Stomach smooth muscle (tissue), 2 donors: ENCODE data around the gene STXBP2.

Source experiments
- H3K27ac ChIP-seq: one replicate; pipeline ENCODE4 v1.7.0; 2013; ENCODE audit warnings: mild to moderate bottlenecking, low read length, inconsistent platforms
- H3K27me3 ChIP-seq, 2 donors: one replicate each; pipeline ENCODE4 v1.7.0; 2013; ENCODE audit warnings: low read length in 2 of 2; ENCODE audit not compliant: insufficient read depth in 2 of 2, control insufficient read depth in 1 of 2
- H3K36me3 ChIP-seq, 2 donors: one replicate each; pipeline ENCODE4 v1.7.0; 2013; ENCODE audit warnings: low read length in 2 of 2; ENCODE audit not compliant: control insufficient read depth in 2 of 2, insufficient read depth in 2 of 2
- H3K4me1 ChIP-seq: one replicate; pipeline ENCODE4 v1.7.0; 2013; ENCODE audit warnings: low read length; ENCODE audit not compliant: control insufficient read depth, insufficient read depth
- H3K4me3 ChIP-seq, 2 donors: one replicate each; pipeline ENCODE4 v1.7.0; 2013; ENCODE audit warnings: low read length in 2 of 2
- H3K9ac ChIP-seq, 2 donors: one replicate each; pipeline ENCODE4 v1.7.0; 2013; ENCODE audit warnings: low read length in 2 of 2, mild to moderate bottlenecking in 1 of 2
- H3K9me3 ChIP-seq, 2 donors: one replicate each; pipeline ENCODE4 v1.7.0; 2013; ENCODE audit warnings: low read length in 2 of 2; ENCODE audit not compliant: control insufficient read depth in 2 of 2
- donor health status: healthy.
- donor health status: Pancreatic carcinoma.

Gene STXBP2

DNA sequence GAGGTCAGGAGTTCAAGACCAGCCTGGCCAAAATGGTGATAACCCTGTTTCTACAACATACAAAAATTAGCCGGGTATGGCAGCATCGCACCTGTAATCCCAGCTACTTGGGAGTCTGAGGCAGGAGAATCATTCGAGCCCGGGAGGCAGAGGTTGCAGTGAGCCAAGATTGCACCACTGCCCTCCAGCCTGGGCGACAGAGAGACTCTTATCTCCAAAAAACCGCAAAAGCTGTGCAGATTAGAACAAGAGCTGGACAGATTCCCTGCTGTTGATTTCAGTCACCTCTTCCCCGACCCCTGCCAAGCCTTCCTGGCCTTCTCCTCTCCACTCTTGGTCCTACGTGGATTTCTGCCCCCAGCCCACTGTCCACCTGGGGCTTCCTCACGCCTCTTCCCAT lies 33.0 kb upstream of the STXBP2 start:
- Histone ChIP-seq H3K27me3 (peaks cover 5 to 11% of the 10 kb centered on the region in 2 donors), H3K9ac (no peak overlapping the region), H3K9me3 (no peaks in the 10 kb centered on the region), H3K4me3 (no peak overlapping the region), H3K36me3 (no peaks in the 10 kb centered on the region), H3K27ac (no peak overlapping the region), H3K4me1 (no peaks in the 10 kb centered on the region)

DNA sequence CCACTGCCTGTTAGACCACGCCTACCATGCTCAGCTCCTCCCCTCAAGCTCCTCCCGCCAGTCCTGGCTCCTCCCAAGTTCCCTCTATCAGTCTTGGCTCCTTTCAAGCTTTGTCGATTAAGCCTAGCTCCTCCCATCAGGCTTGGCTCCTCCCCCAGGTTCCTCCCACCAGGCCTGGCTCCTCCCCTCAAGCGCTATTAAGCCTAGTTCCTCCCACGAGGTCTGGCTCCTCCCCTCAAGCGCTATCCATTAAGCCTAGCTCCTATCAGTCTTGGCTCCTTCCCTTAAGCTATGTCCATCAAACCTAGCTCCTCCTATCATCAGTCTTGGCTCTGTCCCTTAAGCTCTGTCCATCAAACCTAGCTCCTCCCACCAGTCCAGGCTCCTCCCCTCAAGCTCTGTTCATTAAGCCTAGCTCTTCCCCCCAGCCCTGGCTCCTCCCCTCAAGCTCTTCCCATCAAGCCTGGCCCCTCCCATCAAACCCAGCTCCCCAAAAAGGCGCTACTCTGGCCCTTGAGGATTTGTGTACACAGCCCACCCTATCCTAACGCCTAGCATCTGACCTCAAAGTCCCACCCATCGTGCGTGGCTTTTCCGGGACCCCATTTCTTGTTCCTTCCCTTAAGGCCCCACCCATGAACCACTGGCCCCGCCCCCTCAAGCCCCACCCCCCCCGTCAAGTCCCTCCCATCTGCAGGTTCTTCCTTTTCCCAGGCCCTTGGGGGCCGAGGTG lies 31.3 kb upstream of the STXBP2 start:
- Histone ChIP-seq H3K9ac (no peak overlapping the region), H3K27me3 (peaks cover 5 to 11% of the 10 kb centered on the region in 2 donors), H3K36me3 (no peaks in the 10 kb centered on the region), H3K4me3 (no peak overlapping the region), H3K4me1 (no peaks in the 10 kb centered on the region), H3K9me3 (no peaks in the 10 kb centered on the region), H3K27ac (no peak overlapping the region)

DNA sequence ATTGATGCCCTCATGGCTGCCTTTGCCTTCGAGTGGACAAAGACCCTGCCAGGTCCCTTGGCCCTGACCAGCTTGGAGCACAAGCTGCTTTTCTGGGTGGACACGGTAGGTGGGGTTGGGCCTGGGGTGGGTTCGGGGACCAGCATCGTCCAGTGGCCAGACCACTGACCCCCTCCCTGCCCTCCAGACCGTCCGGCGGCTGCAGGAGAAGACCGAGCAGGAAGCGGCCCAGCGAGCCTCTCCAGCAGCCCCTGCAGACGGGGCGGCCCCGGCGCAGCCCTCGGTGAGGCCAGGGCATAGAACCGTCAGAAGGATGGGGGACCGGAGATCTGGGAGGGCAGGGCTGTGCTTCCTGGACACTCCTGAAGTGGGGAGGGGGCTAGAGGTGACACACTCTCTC lies 30.6 kb upstream of the STXBP2 start:
- Histone ChIP-seq H3K4me3 (no peak overlapping the region), H3K27ac (no peak overlapping the region), H3K9ac (no peak overlapping the region), H3K4me1 (no peaks in the 10 kb centered on the region), H3K36me3 (no peaks in the 10 kb centered on the region), H3K9me3 (no peaks in the 10 kb centered on the region), H3K27me3 (peaks cover 5 to 11% of the 10 kb centered on the region in 2 donors)

DNA sequence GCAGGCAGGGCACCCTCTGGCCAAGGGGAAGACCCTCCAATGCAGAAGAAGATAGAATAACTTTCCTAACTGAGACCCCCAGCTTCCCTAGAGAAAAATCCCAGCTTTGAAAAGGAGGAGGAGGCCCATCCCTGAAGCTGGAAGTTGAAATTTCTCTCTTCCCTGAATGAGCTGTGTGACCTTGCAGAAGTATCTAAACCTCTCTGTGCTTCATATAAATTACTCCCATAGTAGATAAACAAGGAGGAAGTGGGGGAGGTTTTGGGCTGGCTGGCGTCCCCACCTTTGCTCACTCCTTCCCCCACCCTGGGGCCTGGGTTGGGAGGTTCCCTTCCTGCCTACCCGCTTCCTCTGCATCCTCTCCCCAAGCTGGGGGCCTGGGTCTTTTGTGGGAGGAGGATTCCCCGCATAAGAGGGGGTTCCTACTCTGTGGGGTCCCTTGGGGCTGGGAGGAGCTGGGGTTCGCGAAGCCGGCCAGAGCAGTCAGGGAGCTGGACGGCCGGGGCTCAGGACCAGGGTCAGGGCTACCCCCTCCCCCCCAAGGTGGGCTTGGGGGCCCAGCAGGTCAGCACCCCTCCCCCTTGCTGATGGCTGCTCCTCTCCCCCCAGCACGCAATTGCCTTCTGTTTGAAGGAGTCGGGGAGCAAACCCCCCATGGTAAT lies 29.6 kb upstream of the STXBP2 start:
- no peaks in the 10 kb centered on the region for H3K9me3 ChIP-seq
- no peaks in the 10 kb centered on the region for H3K4me1 ChIP-seq
- no peak overlapping the region for H3K4me3 ChIP-seq
- H3K27ac ChIP-seq, result no peak overlapping the region
- H3K36me3 ChIP-seq, result no peaks in the 10 kb centered on the region
- peaks cover 5 to 8% of the 10 kb centered on the region in 2 donors for H3K27me3 ChIP-seq
- H3K9ac ChIP-seq, result no peak overlapping the region

DNA sequence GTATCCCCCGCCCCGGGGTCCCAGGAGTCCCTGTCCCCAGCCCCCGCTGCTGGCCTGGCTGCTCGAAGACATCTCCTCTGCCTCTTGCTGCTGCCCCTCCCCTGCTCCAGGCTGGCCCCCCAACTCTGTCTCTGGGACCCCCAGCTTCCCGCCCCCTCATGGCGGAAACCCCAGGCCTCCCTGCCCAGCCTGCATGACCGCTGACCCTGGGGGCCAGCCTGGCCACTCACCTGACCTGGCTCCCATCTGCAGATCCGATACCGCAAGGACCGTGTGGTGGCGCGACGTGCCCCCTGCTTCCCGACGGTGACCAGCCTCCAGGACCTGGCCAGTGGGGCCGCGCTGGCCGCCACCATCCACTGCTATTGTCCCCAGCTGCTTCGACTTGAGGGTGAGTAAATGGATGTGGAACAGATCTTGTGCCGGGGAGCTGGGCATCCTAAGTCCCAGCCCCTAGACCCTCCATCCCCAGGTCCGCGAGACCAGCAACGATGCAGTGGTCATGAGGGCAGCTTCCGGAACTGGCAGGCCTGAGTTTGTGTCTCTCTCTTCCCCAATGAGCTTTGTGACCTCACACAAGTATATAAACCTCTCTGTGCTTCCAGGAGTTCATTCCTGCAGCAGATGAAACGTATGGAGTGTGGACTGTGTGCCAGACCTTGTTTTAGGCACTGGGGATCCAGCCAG lies 28.9 kb upstream of the STXBP2 start:
- Histone ChIP-seq H3K27me3 (peaks cover 5 to 8% of the 10 kb centered on the region in 2 donors), H3K9ac (no peak overlapping the region), H3K27ac (no peak overlapping the region), H3K9me3 (no peaks in the 10 kb centered on the region), H3K36me3 (no peaks in the 10 kb centered on the region), H3K4me1 (no peaks in the 10 kb centered on the region), H3K4me3 (no peak overlapping the region)

DNA sequence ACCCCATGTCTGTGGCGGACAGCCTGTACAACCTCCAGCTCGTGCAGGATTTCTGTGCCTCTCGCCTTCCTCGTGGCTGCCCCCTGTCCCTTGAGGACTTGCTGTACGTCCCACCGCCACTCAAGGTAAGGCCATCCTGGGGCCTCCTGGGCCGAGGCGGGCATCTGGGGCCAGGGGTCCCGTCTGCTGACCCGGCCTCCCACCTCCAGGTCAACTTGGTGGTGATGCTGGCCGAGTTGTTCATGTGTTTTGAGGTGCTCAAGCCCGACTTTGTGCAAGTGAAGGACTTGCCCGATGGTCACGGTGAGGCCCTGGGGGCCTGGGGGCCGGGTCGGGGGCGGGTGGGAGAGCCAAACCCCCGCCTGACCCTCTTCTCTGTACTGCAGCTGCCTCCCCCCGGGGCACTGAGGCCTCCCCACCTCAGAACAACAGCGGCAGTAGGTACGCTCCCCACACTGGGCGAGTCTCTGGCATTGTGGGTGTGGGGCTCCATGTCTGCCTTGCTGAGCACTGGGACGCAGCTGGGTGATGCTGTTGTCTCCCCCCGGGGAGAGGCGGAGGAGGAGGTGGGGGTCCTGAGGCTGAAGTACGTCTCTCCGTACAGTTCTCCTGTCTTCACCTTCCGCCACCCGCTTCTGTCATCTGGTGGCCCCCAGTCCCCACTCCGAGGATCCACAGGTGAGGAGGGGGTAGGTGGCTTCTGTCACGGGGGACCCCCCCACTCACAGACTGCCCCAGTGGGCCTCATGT lies 26.2 kb upstream of the STXBP2 start:
- Histone ChIP-seq H3K4me3 (no peak overlapping the region), H3K36me3 (no peaks in the 10 kb centered on the region), H3K4me1 (no peaks in the 10 kb centered on the region), H3K27ac (no peak overlapping the region), H3K9me3 (no peaks in the 10 kb centered on the region), H3K27me3 (peaks cover 2% of the 10 kb centered on the region in 2 donors), H3K9ac (no peak overlapping the region)

DNA sequence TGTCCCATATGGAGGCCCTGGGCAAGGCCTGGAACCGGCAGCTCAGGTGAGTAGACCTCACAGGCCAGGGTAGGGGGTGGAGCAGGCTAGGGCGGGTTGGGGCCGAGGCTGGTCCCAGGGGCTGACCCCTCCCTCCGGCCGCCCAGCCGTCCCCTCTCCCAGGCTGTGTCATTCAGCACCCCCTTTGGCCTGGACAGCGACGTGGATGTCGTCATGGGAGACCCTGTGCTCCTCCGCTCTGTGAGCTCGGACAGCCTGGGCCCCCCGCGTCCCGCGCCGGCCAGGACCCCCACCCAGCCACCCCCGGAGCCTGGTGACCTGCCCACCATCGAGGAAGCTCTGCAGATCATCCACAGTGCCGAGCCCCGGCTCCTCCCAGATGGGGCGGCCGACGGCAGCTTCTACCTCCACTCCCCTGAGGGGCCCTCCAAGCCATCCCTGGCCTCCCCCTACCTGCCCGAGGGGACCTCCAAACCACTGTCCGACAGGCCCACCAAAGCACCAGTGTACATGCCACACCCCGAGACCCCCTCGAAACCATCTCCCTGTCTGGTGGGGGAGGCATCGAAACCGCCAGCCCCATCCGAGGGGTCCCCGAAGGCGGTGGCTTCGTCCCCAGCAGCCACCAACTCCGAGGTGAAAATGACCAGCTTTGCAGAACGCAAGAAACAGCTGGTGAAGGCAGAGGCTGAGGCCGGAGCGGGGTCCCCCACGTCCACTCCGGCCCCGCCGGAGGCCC lies 25.2 kb upstream of the STXBP2 start:
- Histone ChIP-seq H3K27ac (no peak overlapping the region), H3K4me1 (no peaks in the 10 kb centered on the region), H3K4me3 (no peak overlapping the region), H3K9me3 (no peaks in the 10 kb centered on the region), H3K36me3 (no peaks in the 10 kb centered on the region), H3K9ac (no peak overlapping the region), H3K27me3 (no peaks in the 10 kb centered on the region)

DNA sequence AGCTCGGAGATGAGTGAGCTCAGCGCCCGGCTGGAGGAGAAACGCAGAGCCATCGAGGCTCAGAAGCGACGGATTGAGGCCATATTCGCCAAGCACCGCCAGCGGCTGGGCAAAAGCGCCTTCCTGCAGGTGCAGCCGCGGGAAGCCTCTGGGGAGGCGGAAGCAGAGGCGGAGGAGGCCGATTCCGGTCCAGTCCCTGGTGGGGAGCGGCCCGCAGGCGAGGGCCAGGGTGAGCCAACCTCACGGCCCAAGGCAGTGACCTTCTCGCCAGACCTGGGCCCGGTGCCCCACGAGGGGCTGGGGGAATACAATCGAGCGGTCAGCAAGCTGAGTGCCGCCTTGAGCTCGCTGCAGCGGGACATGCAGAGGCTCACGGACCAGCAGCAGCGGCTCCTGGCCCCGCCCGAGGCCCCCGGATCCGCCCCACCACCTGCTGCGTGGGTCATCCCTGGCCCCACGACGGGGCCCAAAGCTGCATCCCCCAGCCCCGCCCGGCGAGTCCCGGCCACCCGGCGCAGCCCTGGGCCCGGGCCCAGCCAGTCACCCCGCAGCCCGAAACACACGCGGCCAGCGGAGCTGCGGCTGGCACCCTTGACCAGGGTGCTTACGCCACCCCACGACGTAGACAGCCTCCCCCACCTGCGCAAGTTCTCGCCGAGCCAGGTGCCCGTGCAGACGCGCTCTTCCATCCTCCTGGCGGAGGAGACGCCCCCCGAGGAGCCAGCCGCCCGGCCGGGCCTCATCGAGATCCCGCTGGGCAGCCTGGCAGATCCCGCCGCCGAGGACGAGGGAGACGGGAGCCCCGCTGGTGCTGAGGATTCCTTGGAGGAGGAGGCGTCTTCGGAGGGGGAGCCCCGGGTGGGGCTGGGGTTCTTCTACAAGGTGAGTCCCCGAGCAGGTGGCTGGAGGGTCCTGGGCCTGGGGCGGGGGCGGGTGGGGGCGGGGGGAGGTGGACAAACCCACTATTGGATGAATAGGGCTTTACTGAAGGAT lies 24.3 kb upstream of the STXBP2 start:
- Histone ChIP-seq H3K9me3 (no peaks in the 10 kb centered on the region), H3K4me3 (no peak overlapping the region), H3K4me1 (no peaks in the 10 kb centered on the region), H3K9ac (no peak overlapping the region), H3K36me3 (no peaks in the 10 kb centered on the region), H3K27ac (no peak overlapping the region), H3K27me3 (no peaks in the 10 kb centered on the region)

DNA sequence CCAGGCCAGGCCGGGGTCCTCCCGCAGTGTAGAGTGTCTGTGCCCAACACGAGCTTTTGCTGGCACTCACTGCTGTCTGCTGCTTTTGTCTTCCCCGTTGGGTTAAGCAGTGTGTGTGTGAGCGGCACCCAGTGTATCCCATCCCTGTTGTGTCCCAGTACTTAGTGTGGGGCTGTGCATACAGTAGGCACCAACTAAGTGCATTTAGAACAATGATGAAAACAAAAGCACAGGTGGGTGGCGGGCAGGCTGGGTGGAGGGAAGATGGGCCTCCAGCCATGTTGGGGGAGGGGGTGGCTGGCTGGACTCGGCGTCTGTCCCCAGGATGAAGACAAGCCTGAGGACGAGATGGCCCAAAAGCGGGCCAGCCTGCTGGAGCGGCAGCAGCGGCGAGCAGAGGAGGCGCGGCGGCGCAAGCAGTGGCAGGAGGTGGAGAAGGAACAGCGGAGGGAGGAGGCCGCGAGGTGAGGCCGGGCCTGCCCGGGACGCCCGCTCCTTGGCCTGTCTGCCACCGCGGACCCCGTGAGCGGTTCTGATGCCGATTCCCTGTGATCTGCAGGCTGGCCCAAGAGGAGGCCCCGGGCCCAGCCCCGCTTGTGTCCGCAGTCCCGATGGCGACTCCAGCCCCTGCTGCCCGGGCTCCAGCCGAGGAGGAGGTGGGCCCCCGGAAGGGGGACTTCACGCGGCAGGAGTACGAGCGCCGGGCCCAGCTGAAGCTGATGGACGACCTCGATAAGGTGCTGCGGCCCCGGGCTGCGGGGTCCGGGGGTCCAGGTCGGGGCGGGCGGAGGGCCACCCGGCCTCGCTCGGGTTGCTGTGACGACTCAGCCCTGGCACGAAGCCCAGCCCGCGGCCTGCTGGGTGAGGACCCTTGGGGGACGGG lies 21.8 kb upstream of the STXBP2 start:
- no peaks in the 10 kb centered on the region for H3K9me3 ChIP-seq

More for the DNA sequence above, 21.8 kb upstream of the STXBP2 start:
- Histone ChIP-seq H3K27me3 (no peaks in the 10 kb centered on the region), H3K4me1 (peaks cover 5% of the 10 kb centered on the region), H3K4me3 (no peak overlapping the region), H3K9ac (no peak overlapping the region), H3K36me3 (peaks cover 3 to 8% of the 10 kb centered on the region in 2 donors), H3K27ac (no peak overlapping the region)
